MM.1S (cell line): ENCODE measurements around the gene MAT2A.

Source experiments
- DNase-seq: peaks from one replicate; pipeline ENCODE4 v3.0.0-alpha.2; 2015
- H2AFZ ChIP-seq: fragments of 300-600 bp; sonication (generic); 2 replicates; pipeline ENCODE4 v1.6.0; 2016; ENCODE audit warnings: antibody characterized with exemption, low read length
- H3F3A ChIP-seq: fragments of 300-600 bp; sonication (generic); 2 replicates; pipeline ENCODE4 v1.6.1; 2016; ENCODE audit warnings: mild to moderate bottlenecking, antibody characterized with exemption, low read length, moderate library complexity, mixed read lengths; ENCODE audit not compliant: insufficient read depth
- H3K27ac ChIP-seq: fragments of 300-600 bp; sonication (generic); 2 replicates; pipeline ENCODE4 v1.5.1; 2016; ENCODE audit warnings: mild to moderate bottlenecking, low read length
- H3K27me3 ChIP-seq: fragments of 300-600 bp; sonication (generic); replicated peaks from 2 replicates; pipeline ENCODE4 v1.6.0; 2016; ENCODE audit warnings: low read length; ENCODE audit not compliant: insufficient read depth
- H3K36me3 ChIP-seq: fragments of 300-600 bp; sonication (generic); replicated peaks from 2 replicates; pipeline ENCODE4 v1.6.1; 2016; ENCODE audit warnings: mild to moderate bottlenecking, low read length, mixed read lengths; ENCODE audit not compliant: insufficient read depth
- H3K4me1 ChIP-seq: fragments of 300-600 bp; sonication (generic); 2 replicates; pipeline ENCODE4 v1.6.1; 2016; ENCODE audit warnings: low read length, mixed read lengths
- H3K4me2 ChIP-seq: fragments of 300-600 bp; sonication (generic); 2 replicates; pipeline ENCODE4 v1.6.0; 2016; ENCODE audit warnings: low read depth, low read length
- H3K4me3 ChIP-seq: fragments of 300-600 bp; sonication (generic); 2 replicates; pipeline ENCODE4 v1.5.1; 2016; ENCODE audit warnings: low read length, mixed read lengths
- H3K79me2 ChIP-seq: fragments of 300-600 bp; sonication (generic); 2 replicates; pipeline ENCODE4 v1.6.1; 2016; ENCODE audit warnings: mixed run types, low read length, mixed read lengths
- H3K9ac ChIP-seq: fragments of 300-600 bp; sonication (generic); 2 replicates; pipeline ENCODE4 v1.6.1; 2016; ENCODE audit warnings: low read length, mixed read lengths
- H3K9me2 ChIP-seq: fragments of 300-600 bp; sonication (generic); replicated peaks from 2 replicates; pipeline ENCODE4 v1.6.1; 2016; ENCODE audit warnings: mild to moderate bottlenecking, low read length, mixed read lengths; ENCODE audit not compliant: insufficient read depth
- H3K9me3 ChIP-seq: fragments of 300-600 bp; sonication (generic); replicated peaks from 2 replicates; pipeline ENCODE4 v1.6.1; 2016; ENCODE audit warnings: mild to moderate bottlenecking, low read length, mixed read lengths; ENCODE audit not compliant: insufficient read depth
- H4K20me1 ChIP-seq: fragments of 300-600 bp; sonication (generic); 2 replicates; pipeline ENCODE4 v1.6.1; 2016; ENCODE audit warnings: mild to moderate bottlenecking, low read length, moderate library complexity, mixed read lengths; ENCODE audit not compliant: insufficient read depth
- CTCF ChIP-seq: fragments of 300-600 bp; sonication (generic); IDR thresholded peaks from 2 replicates; pipeline ENCODE4 v1.5.1; 2016; ENCODE audit warnings: antibody characterized with exemption, low read length, mixed read lengths
- EZH2 ChIP-seq: fragments of 300-600 bp; sonication (generic); optimal IDR thresholded peaks from 2 replicates; pipeline ENCODE3; 2017; ENCODE audit warnings: low read depth, mild to moderate bottlenecking, antibody characterized with exemption, low read length, mixed read lengths
- EZH2phosphoT487 ChIP-seq: fragments of 300-600 bp; sonication (generic); IDR thresholded peaks from 2 replicates; pipeline ENCODE4 v1.6.1; 2018; ENCODE audit warnings: antibody characterized with exemption, low read length

Gene MAT2A

GRCh38 chr2:85525567-85525966 is 13.4 kb upstream of the MAT2A start:
- DNase-seq, result no peak
- H4K20me1 ChIP-seq, result no peaks in the 10 kb centered on the region
- H3K4me3 ChIP-seq, result no peak overlapping the region
- H3K79me2 ChIP-seq, result no peaks in the 10 kb centered on the region
- H3F3A ChIP-seq, result no peaks in the 10 kb centered on the region
- no peak overlapping the region for H3K4me2 ChIP-seq
- no peaks in the 10 kb centered on the region for H3K27me3 ChIP-seq
- H3K36me3 ChIP-seq, result no peaks in the 10 kb centered on the region
- H3K4me1 ChIP-seq, result no peaks in the 10 kb centered on the region
- no peak overlapping the region for H3K27ac ChIP-seq
- H2AFZ ChIP-seq, result no peak overlapping the region
- TF ChIP-seq CTCF (no peak), EZH2phosphoT487 (no peak), EZH2 (no peak)
- H3K9ac ChIP-seq, result no peak overlapping the region
- no peaks in the 10 kb centered on the region for H3K9me2 ChIP-seq
- H3K9me3 ChIP-seq, result no peaks in the 10 kb centered on the region

- no peaks in the 10 kb centered on the region for H3K9me3 ChIP-seq
- no peak overlapping the region for H3K4me2 ChIP-seq
- H3K27me3 ChIP-seq, result no peaks in the 10 kb centered on the region
- no peak overlapping the region for H2AFZ ChIP-seq
- TF ChIP-seq EZH2, result no peak
- no peak for TF ChIP-seq CTCF
- no peak for TF ChIP-seq EZH2phosphoT487
- H3K4me1 ChIP-seq, result no peaks in the 10 kb centered on the region
- no peak overlapping the region for H3K27ac ChIP-seq
- H4K20me1 ChIP-seq, result no peaks in the 10 kb centered on the region
- DNase-seq, result no peak
- no peaks in the 10 kb centered on the region for H3F3A ChIP-seq
- H3K4me3 ChIP-seq, result no peak overlapping the region
- no peaks in the 10 kb centered on the region for H3K9me2 ChIP-seq
- H3K79me2 ChIP-seq, result no peaks in the 10 kb centered on the region
- no peak overlapping the region for H3K9ac ChIP-seq
- no peaks in the 10 kb centered on the region for H3K36me3 ChIP-seq
Measured at GRCh38 chr2:85527787-85528186, 11.2 kb upstream of the MAT2A start.

- no peak overlapping the region for H3K27ac ChIP-seq
- no peaks in the 10 kb centered on the region for H3K4me1 ChIP-seq
- no peak for DNase-seq
- H3K9me3 ChIP-seq, result no peaks in the 10 kb centered on the region
- H3K79me2 ChIP-seq, result no peaks in the 10 kb centered on the region
- H3F3A ChIP-seq, result no peaks in the 10 kb centered on the region
- TF ChIP-seq EZH2 (no peak), EZH2phosphoT487 (no peak), CTCF (no peak)
- H4K20me1 ChIP-seq, result no peaks in the 10 kb centered on the region
- no peak overlapping the region for H3K9ac ChIP-seq
- H3K4me2 ChIP-seq, result no peak overlapping the region
- no peaks in the 10 kb centered on the region for H3K27me3 ChIP-seq
- H2AFZ ChIP-seq, result no peak overlapping the region
- H3K4me3 ChIP-seq, result no peak overlapping the region
- H3K36me3 ChIP-seq, result no peaks in the 10 kb centered on the region
- H3K9me2 ChIP-seq, result no peaks in the 10 kb centered on the region
Measured at GRCh38 chr2:85528355-85528754, 10.6 kb upstream of the MAT2A start.
